Measurements from ENCODE around the gene SLA2. TPM values are rescaled to one million over a fixed set of nuclear protein-coding genes. Genes with fewer than 3 reads are reported as not detected.
"Not testable (repeated sequence)": the region's sequence is repeated elsewhere in the genome, so short reads cannot be mapped to it uniquely, and the experiment has no call there.

Gene SLA2
- total RNA-seq, 1 experiment from 2014 or later, result not detected

- no peak overlapping the region for H3K27ac Mint-ChIP-seq (ENCODE audit: unreplicated experiment)
Measured at GRCh38 chr20:36565520-36565919, 80.5 kb downstream of the SLA2 start.

GRCh38 chr20:36564726-36565121 lies 81.3 kb downstream of the SLA2 start:
- CTCF ChIA-PET; H3K27ac Mint-ChIP-seq (ENCODE audit: unreplicated experiment); intact Hi-C loops (cut with micrococcal nuclease; ENCODE audit: unreplicated experiment); H3K36me3 Mint-ChIP-seq (ENCODE audit: insufficient read depth, unreplicated experiment); H3K4me3 Mint-ChIP-seq (ENCODE audit: low read depth, unreplicated experiment); H3K4me1 Mint-ChIP-seq (ENCODE audit: low read depth, unreplicated experiment); BruUV-seq (replicated peaks); DNase-seq; H3K9me3 Mint-ChIP-seq (ENCODE audit: low read depth, unreplicated experiment); H3K27me3 Mint-ChIP-seq (ENCODE audit: unreplicated experiment): not testable (repeated sequence)

More at GRCh38 chr20:36565520-36565919, 80.5 kb downstream of the SLA2 start:
- Mint-ChIP-seq H3K36me3 (ENCODE audit: insufficient read depth, unreplicated experiment) (no peaks in the 10 kb centered on the region), H3K4me3 (ENCODE audit: low read depth, unreplicated experiment) (no peak overlapping the region), H3K4me1 (ENCODE audit: low read depth, unreplicated experiment) (no peaks in the 10 kb centered on the region), H3K27me3 (ENCODE audit: unreplicated experiment) (peaks cover 9% of the 10 kb centered on the region), H3K9me3 (ENCODE audit: low read depth, unreplicated experiment) (no peaks in the 10 kb centered on the region)
- intact Hi-C loops (cut with micrococcal nuclease; ENCODE audit: unreplicated experiment), result no loop called here
- TF ChIP-seq CTCF (IDR thresholded peaks at IDR 0.05; ENCODE audit: unreplicated experiment), result no peak
- no TSS peak for BruUV-seq (replicated peaks)
- CTCF ChIA-PET, result no interaction called here
- no peak for DNase-seq

GRCh38 chr20:36564078-36564725 lies 81.8 kb downstream of the SLA2 start:
- H3K4me1 Mint-ChIP-seq (ENCODE audit: low read depth, unreplicated experiment); H3K27ac Mint-ChIP-seq (ENCODE audit: unreplicated experiment); H3K4me3 Mint-ChIP-seq (ENCODE audit: low read depth, unreplicated experiment); H3K9me3 Mint-ChIP-seq (ENCODE audit: low read depth, unreplicated experiment); BruUV-seq (replicated peaks); H3K36me3 Mint-ChIP-seq (ENCODE audit: insufficient read depth, unreplicated experiment); intact Hi-C loops (cut with micrococcal nuclease; ENCODE audit: unreplicated experiment); H3K27me3 Mint-ChIP-seq (ENCODE audit: unreplicated experiment); CTCF ChIA-PET; DNase-seq: not testable (repeated sequence)

- Mint-ChIP-seq H3K36me3 (ENCODE audit: insufficient read depth, unreplicated experiment) (no peaks in the 10 kb centered on the region), H3K27me3 (ENCODE audit: unreplicated experiment) (peaks cover 9% of the 10 kb centered on the region), H3K9me3 (ENCODE audit: low read depth, unreplicated experiment) (no peaks in the 10 kb centered on the region), H3K4me3 (ENCODE audit: low read depth, unreplicated experiment) (no peak overlapping the region), H3K27ac (ENCODE audit: unreplicated experiment) (no peak overlapping the region), H3K4me1 (ENCODE audit: low read depth, unreplicated experiment) (no peaks in the 10 kb centered on the region)
- intact Hi-C loops (cut with micrococcal nuclease; ENCODE audit: unreplicated experiment), result no loop called here
- no TSS peak for BruUV-seq (replicated peaks)
- CTCF ChIA-PET, result no interaction called here
- DNase-seq, result no peak
- TF ChIP-seq CTCF (IDR thresholded peaks at IDR 0.05; ENCODE audit: unreplicated experiment), result no peak
Measured at GRCh38 chr20:36563374-36563773, 82.6 kb downstream of the SLA2 start.

GRCh38 chr20:36562724-36563123 lies 83.3 kb downstream of the SLA2 start:
- BruUV-seq (replicated peaks), result no TSS peak
- no peaks in the 10 kb centered on the region for H3K9me3 Mint-ChIP-seq (ENCODE audit: low read depth, unreplicated experiment)
- no peak overlapping the region for H3K4me3 Mint-ChIP-seq (ENCODE audit: low read depth, unreplicated experiment)
- no peak overlapping the region for H3K27ac Mint-ChIP-seq (ENCODE audit: unreplicated experiment)
- DNase-seq, result no peak
- intact Hi-C loops (cut with micrococcal nuclease; ENCODE audit: unreplicated experiment), result no loop called here
- no peaks in the 10 kb centered on the region for H3K4me1 Mint-ChIP-seq (ENCODE audit: low read depth, unreplicated experiment)
- H3K36me3 Mint-ChIP-seq (ENCODE audit: insufficient read depth, unreplicated experiment), result no peaks in the 10 kb centered on the region
- no peak for TF ChIP-seq CTCF (IDR thresholded peaks at IDR 0.05; ENCODE audit: unreplicated experiment)
- H3K27me3 Mint-ChIP-seq (ENCODE audit: unreplicated experiment), result peaks cover 9% of the 10 kb centered on the region
- CTCF ChIA-PET, result no interaction called here

Other genes starting within 250 kb of the SLA2 start
- 7.8 and 10.3 TPM in 2 replicates for gene MYL9, start 104.7 kb downstream of the SLA2 start, total RNA-seq (2022)
- 39.4 and 48.9 TPM in 2 replicates for gene TGIF2, start 72.6 kb downstream of the SLA2 start, total RNA-seq (2022)
- 235 and 250 TPM in 2 replicates for gene RAB5IF, start 40.4 kb downstream of the SLA2 start, total RNA-seq (2022)
- 16.6 and 18.0 TPM in 2 replicates for gene NDRG3, start 99.9 kb upstream of the SLA2 start, total RNA-seq (2022)
- gene DSN1, start 127.6 kb upstream of the SLA2 start, total RNA-seq (2022), result 36.7 and 42.5 TPM in 2 replicates
- 1.1 and 1.9 TPM in 2 replicates for gene TLDC2, start 229.9 kb upstream of the SLA2 start, total RNA-seq (2022)

All from Calu3 (cell line).